ENCODE results near the gene OR2A7.
"Not testable (repeated sequence)": the region's sequence is repeated elsewhere in the genome, so short reads cannot be mapped to it uniquely, and the experiment has no call there.

DNA sequence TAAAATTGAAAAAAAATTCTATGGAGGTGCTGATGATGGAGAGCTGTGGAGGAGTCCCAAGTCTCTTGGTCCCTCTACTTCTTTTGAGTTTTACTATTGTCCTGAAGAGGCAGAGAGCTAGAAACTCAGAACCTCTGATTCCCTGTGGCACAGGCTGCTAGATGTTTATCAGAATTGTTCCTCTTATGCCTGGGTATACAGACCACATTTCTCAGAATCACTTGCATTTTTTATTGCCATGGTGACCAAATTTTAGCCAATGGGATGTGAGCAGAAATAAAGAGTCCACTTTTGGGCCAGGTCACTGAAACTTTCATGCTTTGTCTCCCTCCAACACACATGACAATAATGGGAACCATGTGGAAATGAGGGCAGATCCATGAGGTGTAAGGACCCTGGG, 40.9 kb downstream of the OR2A7 start:
- not testable (repeated sequence) for TF ChIP-seq POLR2A (IDR thresholded peaks at IDR 0.05)
- TF ChIP-seq, protein P1, sequence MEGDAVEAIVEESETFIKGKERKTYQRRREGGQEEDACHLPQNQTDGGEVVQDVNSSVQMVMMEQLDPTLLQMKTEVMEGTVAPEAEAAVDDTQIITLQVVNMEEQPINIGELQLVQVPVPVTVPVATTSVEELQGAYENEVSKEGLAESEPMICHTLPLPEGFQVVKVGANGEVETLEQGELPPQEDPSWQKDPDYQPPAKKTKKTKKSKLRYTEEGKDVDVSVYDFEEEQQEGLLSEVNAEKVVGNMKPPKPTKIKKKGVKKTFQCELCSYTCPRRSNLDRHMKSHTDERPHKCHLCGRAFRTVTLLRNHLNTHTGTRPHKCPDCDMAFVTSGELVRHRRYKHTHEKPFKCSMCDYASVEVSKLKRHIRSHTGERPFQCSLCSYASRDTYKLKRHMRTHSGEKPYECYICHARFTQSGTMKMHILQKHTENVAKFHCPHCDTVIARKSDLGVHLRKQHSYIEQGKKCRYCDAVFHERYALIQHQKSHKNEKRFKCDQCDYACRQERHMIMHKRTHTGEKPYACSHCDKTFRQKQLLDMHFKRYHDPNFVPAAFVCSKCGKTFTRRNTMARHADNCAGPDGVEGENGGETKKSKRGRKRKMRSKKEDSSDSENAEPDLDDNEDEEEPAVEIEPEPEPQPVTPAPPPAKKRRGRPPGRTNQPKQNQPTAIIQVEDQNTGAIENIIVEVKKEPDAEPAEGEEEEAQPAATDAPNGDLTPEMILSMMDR (IDR thresholded peaks at IDR 0.05): not testable (repeated sequence)

Data from adrenal gland (tissue), 5 donors.